ENCODE results near the gene NECAB2. TPM values are rescaled to one million over a fixed set of nuclear protein-coding genes. Genes with fewer than 3 reads are reported as not detected.

The NECAB2 gene
- polyA plus RNA-seq, 2 of the 4 experiments (the other 2 are of a cell fraction), result 1.1 to 1.4 TPM

DNA sequence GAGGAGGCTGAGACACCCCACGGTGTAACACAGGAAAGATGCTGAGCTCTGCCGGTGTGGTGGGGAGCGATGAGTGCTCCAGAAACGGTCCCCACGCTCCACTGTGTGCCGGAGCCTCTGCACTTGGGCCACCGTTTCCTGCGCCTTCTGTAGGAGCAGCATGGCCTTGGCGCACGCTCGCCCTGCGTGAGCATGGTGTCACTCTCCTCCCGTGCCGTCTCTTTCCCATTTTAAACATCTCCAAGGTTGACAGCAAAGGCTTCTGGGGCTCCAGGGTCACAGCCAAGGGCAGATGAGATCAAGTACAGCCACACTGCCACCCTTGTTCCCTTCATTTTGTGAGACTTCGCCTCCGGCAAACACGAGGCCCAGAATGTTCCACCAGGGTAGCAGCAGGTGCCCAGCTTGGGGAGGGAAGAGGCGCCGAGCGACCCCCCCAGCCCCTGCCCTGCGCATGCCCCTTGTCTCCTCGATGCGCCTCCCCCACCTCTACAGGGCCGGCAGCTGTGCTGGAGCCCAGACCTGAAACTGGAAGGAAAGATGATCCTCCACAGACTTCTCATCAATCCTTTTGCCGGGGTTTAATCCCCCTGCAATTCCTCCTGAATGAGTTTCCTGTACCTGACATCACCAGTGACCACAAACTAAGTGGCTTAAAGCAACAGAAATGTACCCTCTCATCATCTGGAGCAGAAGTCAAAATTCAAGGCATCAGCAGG lies 34.9 kb upstream of the NECAB2 start:
- Histone ChIP-seq H3K4me2 (no peak overlapping the region), H3K4me3 (no peak overlapping the region), H3K4me1 (no peaks in the 10 kb centered on the region), H3K9me3 (no peaks in the 10 kb centered on the region), H3K27ac (no peak overlapping the region)
- no peak for ATAC-seq
- no peak for DNase-seq (ENCODE audit: low read depth in 1 of 2, low spot score in 1 of 2)
- TF ChIP-seq NPAS2 (CRISPR knock-in tag; IDR thresholded peaks at IDR 0.05; ENCODE audit: borderline replicate concordance) (no peak), FOSL2 (IDR thresholded peaks at IDR 0.05) (no peak), FOSL2 (CRISPR knock-in tag; IDR thresholded peaks at IDR 0.05) (no peak), RAD21 (conservative IDR thresholded peaks at IDR 0.05 in 1 of 2, IDR thresholded peaks at IDR 0.05 in 1 of 2) (no peak), SMC3 (IDR thresholded peaks at IDR 0.05) (no peak), FOSB (CRISPR knock-in tag; IDR thresholded peaks at IDR 0.05) (no peak), TP53 (CRISPR knock-in tag; IDR thresholded peaks at IDR 0.05) (no peak), MYC (IDR thresholded peaks at IDR 0.05; ENCODE audit: borderline replicate concordance, low read length) (no peak)
- TF ChIP-seq, protein P1, sequence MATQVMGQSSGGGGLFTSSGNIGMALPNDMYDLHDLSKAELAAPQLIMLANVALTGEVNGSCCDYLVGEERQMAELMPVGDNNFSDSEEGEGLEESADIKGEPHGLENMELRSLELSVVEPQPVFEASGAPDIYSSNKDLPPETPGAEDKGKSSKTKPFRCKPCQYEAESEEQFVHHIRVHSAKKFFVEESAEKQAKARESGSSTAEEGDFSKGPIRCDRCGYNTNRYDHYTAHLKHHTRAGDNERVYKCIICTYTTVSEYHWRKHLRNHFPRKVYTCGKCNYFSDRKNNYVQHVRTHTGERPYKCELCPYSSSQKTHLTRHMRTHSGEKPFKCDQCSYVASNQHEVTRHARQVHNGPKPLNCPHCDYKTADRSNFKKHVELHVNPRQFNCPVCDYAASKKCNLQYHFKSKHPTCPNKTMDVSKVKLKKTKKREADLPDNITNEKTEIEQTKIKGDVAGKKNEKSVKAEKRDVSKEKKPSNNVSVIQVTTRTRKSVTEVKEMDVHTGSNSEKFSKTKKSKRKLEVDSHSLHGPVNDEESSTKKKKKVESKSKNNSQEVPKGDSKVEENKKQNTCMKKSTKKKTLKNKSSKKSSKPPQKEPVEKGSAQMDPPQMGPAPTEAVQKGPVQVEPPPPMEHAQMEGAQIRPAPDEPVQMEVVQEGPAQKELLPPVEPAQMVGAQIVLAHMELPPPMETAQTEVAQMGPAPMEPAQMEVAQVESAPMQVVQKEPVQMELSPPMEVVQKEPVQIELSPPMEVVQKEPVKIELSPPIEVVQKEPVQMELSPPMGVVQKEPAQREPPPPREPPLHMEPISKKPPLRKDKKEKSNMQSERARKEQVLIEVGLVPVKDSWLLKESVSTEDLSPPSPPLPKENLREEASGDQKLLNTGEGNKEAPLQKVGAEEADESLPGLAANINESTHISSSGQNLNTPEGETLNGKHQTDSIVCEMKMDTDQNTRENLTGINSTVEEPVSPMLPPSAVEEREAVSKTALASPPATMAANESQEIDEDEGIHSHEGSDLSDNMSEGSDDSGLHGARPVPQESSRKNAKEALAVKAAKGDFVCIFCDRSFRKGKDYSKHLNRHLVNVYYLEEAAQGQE (IDR thresholded peaks at IDR 0.05), result no peak
- 91% methylated on average over 22 of the region's 25 CpGs for WGBS (ENCODE audit: missing lambda C conversion rate)
- FAIRE-seq, result no peak
- CTCF ChIA-PET, result interaction anchor here (1.0 to 17.0 kb wide), 2 partner anchors 25 to 131 kb away, joined by 3 to 175 read pairs; no protein-coding TSS in a partner anchor
- POLR2A ChIA-PET, result no interaction called here

DNA sequence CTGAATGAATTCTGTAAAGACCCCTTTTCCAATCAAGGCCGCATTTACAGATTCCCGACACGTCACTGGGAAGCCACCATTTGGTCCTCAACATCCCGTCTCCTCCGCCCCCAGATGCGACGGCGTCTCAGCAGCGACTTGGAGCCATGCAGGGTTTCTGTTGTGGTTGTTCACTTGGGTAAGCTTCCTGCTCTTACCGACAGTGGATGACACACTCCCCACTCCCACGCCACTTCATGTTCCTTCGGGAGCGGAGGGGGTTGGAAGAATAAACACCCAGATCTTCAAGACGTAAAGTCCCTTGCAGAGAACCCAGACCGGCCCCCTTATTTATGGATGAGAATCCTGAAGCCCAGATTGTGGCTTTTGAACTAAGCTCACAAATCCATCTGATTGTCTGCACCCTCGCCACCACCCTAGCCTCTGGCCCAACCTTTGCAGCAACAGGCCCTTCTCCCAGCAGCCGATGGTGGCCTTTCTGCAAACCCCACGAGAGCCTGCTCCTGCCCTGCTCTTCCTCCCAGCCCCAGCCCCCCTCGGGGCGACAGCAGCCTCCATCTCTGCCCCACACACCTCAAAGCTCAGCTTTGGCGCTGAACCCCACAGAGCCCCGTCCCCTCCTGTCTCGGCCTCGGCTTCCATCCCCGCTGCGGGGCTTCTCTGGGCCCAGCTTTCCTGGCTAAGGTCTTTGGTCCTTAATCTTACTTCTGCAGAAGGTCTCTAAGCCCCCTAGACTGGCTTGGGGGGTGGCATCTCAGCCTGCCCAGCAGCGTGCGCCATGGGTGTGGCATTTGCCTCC lies 34.0 kb upstream of the NECAB2 start:
- POLR2A ChIA-PET, result no interaction called here
- WGBS (ENCODE audit: missing lambda C conversion rate), result 82% methylated on average over 28 of the region's 28 CpGs
- CTCF ChIA-PET, result interaction anchor here (1.0 to 17.0 kb wide), 3 partner anchors 7 to 130 kb away, joined by 3 to 175 read pairs (median 54); no protein-coding TSS in a partner anchor

DNA sequence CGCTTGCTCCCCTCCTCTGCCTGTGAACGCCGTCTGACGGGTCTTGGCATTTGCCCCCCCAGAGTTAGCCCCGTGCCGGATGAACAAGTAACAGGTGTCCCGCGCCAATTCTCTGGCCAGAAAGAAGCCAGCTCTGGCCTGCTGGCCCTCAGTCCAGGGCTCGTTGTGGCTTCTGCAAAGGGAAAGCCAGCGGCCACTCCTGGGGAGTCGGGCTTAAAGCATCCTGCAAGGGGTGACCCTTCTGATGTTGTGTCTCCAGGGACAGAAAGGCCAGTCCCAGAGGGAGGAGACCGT lies 33.4 kb upstream of the NECAB2 start:
- no peak overlapping the region for H3K4me3 ChIP-seq
- no peak for DNase-seq (ENCODE audit: low read depth in 1 of 2, low spot score in 1 of 2)
- no peak for ATAC-seq
- no peaks in the 10 kb centered on the region for H3K9me3 ChIP-seq
- 80% methylated on average over 6 of the region's 12 CpGs for WGBS (ENCODE audit: missing lambda C conversion rate)
- no peak for FAIRE-seq
- H3K4me1 ChIP-seq, result no peaks in the 10 kb centered on the region
- H3K4me2 ChIP-seq, result no peak overlapping the region
- ChIA-PET POLR2A (no interaction called here), CTCF (interaction anchor here (1.2 to 17.0 kb wide), 3 partner anchors 7 to 129 kb away, joined by 3 to 175 read pairs (median 54); no protein-coding TSS in a partner anchor)
- H3K27ac ChIP-seq, result no peak overlapping the region
- TF ChIP-seq, protein P2, sequence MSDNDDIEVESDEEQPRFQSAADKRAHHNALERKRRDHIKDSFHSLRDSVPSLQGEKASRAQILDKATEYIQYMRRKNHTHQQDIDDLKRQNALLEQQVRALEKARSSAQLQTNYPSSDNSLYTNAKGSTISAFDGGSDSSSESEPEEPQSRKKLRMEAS (IDR thresholded peaks at IDR 0.05), result no peak
- no peak for TF ChIP-seq FOSL2 (IDR thresholded peaks at IDR 0.05)
- TF ChIP-seq FOSL2 (CRISPR knock-in tag; IDR thresholded peaks at IDR 0.05), result no peak
- no peak for TF ChIP-seq ESRRA (IDR thresholded peaks at IDR 0.05; ENCODE audit: borderline replicate concordance, low read length)
- TF ChIP-seq POLR2A (IDR thresholded peaks at IDR 0.05; ENCODE audit: low read length), result no peak
- TF ChIP-seq, protein P3, sequence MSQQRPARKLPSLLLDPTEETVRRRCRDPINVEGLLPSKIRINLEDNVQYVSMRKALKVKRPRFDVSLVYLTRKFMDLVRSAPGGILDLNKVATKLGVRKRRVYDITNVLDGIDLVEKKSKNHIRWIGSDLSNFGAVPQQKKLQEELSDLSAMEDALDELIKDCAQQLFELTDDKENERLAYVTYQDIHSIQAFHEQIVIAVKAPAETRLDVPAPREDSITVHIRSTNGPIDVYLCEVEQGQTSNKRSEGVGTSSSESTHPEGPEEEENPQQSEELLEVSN (IDR thresholded peaks at IDR 0.05; ENCODE audit: borderline replicate concordance, low read depth), result no peak
- TF ChIP-seq ZSCAN20 (CRISPR knock-in tag; IDR thresholded peaks at IDR 0.05), result no peak
- no peak for TF ChIP-seq MAFK (IDR thresholded peaks at IDR 0.05; ENCODE audit: partially characterized antibody)
- TF ChIP-seq, protein P4, sequence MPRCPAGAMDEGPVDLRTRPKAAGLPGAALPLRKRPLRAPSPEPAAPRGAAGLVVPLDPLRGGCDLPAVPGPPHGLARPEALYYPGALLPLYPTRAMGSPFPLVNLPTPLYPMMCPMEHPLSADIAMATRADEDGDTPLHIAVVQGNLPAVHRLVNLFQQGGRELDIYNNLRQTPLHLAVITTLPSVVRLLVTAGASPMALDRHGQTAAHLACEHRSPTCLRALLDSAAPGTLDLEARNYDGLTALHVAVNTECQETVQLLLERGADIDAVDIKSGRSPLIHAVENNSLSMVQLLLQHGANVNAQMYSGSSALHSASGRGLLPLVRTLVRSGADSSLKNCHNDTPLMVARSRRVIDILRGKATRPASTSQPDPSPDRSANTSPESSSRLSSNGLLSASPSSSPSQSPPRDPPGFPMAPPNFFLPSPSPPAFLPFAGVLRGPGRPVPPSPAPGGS (IDR thresholded peaks at IDR 0.05), result no peak
- TF ChIP-seq CEBPB (IDR thresholded peaks at IDR 0.05), result no peak
- TF ChIP-seq CHD2 (IDR thresholded peaks at IDR 0.05; ENCODE audit: low read length, partially characterized antibody), result no peak
- TF ChIP-seq EP300 (IDR thresholded peaks at IDR 0.05), result no peak
- TF ChIP-seq RCOR1 (IDR thresholded peaks at IDR 0.05; ENCODE audit: low read depth, low read length), result no peak
- TF ChIP-seq JUN (IDR thresholded peaks at IDR 0.05), result no peak
- no peak for TF ChIP-seq RARB (CRISPR knock-in tag; IDR thresholded peaks at IDR 0.05)
- no peak for TF ChIP-seq PHF8 (IDR thresholded peaks at IDR 0.05; ENCODE audit: borderline replicate concordance, low read depth)

More for the DNA sequence above, 34.0 kb upstream of the NECAB2 start:
- Histone ChIP-seq H3K27ac (no peak overlapping the region), H3K4me3 (no peak overlapping the region), H3K4me1 (no peaks in the 10 kb centered on the region), H3K4me2 (no peak overlapping the region), H3K9me3 (no peaks in the 10 kb centered on the region)
- no peak for ATAC-seq
- TF ChIP-seq, protein P5, sequence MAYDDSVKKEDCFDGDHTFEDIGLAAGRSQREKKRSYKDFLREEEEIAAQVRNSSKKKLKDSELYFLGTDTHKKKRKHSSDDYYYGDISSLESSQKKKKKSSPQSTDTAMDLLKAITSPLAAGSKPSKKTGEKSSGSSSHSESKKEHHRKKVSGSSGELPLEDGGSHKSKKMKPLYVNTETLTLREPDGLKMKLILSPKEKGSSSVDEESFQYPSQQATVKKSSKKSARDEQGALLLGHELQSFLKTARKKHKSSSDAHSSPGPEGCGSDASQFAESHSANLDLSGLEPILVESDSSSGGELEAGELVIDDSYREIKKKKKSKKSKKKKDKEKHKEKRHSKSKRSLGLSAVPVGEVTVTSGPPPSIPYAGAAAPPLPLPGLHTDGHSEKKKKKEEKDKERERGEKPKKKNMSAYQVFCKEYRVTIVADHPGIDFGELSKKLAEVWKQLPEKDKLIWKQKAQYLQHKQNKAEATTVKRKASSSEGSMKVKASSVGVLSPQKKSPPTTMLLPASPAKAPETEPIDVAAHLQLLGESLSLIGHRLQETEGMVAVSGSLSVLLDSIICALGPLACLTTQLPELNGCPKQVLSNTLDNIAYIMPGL (CRISPR knock-in tag; IDR thresholded peaks at IDR 0.05; ENCODE audit: borderline replicate concordance), result no peak
- no peak for TF ChIP-seq TFCP2L1 (CRISPR knock-in tag; IDR thresholded peaks at IDR 0.05)
- no peak for TF ChIP-seq CBX8 (IDR thresholded peaks at IDR 0.05)
- no peak for DNase-seq (ENCODE audit: low read depth in 1 of 2, low spot score in 1 of 2)
- FAIRE-seq, result no peak

Data from A549 (cell line).